Stimulated activated CD4-positive, alpha-beta T cell treated with anti-CD3 and anti-CD28 coated beads, TNF-alpha, amount 100 ng/mL, for 48 hours (primary cell): ENCODE data around the gene ZC3H12C.
"Not testable (repeated sequence)": the region's sequence is repeated elsewhere in the genome, so short reads cannot be mapped to it uniquely, and the experiment has no call there.

Source experiments
- DNase-seq, 3 donors: peaks; one replicate each; pipeline ENCODE4 v3.0.0-alpha.2; 2020; ENCODE audit warnings: low read depth in 3 of 3

ZC3H12C gene

DNA sequence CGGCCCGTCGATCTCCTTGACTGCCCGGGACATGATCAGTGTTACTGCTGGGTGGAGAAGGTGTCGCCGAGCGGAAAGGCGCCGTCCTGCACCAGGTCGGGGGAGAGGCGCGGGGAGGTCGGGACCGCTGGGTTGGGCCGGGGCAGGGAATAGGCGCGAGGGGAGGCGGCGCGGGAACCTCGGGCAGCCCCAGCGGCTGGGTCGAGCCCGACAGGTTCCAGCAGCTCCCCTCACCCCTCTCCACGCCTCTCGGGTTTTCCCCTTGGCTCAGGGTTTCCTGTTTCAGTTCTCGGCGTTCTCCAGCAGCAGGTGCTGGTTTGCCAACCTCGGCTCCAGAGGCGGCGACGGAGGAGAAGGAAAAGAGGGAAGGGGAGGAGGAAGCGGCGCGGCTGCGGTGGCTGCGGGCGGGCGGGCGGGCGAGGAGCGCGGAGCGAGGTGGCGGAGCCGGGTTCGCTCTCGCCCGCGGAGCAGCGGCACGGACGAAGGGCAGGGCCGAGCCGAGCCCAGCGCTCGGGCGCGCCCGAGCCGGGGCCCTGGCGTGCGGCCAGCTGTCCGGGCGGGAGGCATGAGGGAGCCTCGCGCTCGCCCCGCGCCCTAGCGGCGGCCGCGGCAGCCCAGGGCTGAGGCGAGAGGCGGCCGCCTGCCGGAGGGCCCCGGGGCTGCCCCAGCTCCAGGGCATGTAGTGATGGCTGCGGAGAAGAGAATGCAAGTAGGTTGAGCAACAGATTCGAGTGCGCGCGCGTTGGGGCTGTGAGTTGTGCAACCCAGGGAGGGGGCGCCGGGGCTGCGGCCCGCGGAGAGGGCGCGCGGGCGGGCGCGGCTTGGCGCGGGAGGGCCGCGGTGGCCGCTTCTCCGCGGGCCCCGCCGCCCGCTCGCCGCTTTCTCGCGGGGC, at the start of gene ZC3H12C:
Gene ZC3H12C, plus strand, starts transcription at position 878 of the 892 bp plus-strand sequence. CDS start 20 bp downstream, outside the sequence.
- DNase-seq = peak in 2 of 3 donors; percentile 12 to 41

DNA sequence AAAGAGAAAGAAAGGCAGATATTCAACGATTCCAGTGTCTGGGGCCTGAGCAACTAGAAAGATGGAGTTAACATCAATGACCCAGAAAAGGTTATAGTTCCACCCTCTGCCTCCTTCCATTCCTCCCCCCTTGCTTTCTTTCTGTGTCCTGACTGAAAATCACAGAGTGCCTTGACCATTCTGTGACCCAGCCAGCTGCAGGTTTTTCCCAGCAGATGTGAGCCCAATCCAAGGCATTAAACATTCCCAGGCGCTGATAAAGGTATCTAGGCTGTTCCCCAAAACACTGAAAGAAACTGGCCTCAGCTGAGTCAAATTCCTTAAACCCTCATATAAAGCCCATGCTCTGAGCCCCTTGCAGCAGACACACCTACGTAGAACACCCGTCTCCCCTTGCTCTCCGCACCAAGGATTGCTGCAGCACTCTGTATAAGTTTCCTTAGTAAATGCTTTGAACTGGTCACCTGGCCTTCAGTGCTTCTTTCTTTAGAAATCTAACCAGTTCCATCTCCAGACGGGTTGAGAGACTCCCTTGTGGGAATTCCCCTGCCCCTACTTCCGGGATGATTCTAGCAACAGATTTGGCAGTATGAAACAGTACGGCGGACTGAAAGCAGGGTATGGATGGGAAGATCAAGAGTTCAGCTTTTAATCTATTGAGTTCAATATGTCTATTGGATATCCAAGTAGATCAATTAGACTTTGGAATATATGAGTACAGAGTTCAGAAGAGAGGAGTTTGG, 48.8 kb upstream of the ZC3H12C start:
- no peak for DNase-seq

- no peak for DNase-seq
Measured at GRCh38 chr11:110046775-110047380, 46.3 kb upstream of the ZC3H12C start.

GRCh38 chr11:110049501-110050200, 43.5 kb upstream of the ZC3H12C start:
- no peak for DNase-seq

GRCh38 chr11:110050201-110050506, 43.0 kb upstream of the ZC3H12C start:
- DNase-seq = no peak

- DNase-seq = no peak
Measured at GRCh38 chr11:110053848-110054414, 39.3 kb upstream of the ZC3H12C start.

DNA sequence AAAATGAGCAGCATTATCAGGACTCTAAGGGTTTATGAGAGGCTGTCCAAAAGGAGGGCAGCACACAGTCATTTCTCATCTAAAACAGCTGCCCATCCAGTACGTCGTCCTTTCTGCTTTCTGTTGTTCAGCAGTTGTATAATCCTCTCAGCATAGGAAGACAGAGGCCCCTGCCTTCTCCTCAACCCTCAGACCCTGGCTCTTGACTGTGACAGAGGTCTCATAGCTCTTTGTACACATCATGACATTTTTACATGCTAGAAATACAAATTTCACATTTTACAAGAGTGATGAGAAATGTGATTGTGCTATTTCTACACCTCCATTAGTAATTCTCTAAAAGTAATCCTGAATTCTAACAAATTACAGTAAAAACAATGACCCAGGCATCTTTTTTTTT, 36.2 kb upstream of the ZC3H12C start:
- no peak for DNase-seq

GRCh38 chr11:110059706-110060463, 33.3 kb upstream of the ZC3H12C start:
- no peak for DNase-seq

DNA sequence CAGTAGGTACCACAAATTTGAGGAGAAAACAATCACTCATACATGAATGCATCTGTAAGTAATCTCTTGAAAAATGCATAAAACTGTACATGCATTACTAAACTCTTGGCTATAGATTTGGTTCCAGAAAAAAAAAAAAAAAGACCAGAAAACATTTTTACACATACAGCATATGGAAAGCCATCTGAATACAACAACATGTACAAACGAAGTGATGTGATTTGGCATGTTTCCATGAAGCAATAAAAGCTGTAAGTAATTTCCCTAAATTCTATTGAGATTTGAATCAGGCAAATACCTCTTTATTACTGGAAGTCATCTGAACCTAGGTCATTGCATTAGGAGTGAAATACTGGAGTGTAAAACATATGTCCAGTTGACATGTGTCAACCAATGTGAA, 31.9 kb upstream of the ZC3H12C start:
- no peak for DNase-seq

- DNase-seq = no peak
Measured at GRCh38 chr11:110062247-110062646, 30.9 kb upstream of the ZC3H12C start.

DNA sequence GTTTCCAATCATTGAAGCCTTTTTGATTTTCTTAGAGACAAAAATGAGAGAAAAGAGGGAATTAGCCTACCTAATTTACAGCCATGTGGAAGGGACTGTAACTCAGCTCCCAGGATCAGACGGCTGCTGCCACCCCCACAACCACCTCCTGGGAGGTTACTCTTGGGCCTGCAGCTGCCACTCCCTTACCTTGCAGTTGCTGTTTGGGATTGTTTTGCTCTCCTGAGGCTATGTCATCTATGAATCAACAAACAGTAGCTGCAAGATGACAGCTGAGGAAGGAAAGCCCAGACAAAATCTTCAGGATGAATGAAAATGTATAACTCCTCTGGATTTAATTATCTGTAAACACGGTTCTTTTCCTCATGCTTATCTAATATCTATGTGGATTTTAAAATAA, 28.0 kb upstream of the ZC3H12C start:
- DNase-seq = no peak

DNA sequence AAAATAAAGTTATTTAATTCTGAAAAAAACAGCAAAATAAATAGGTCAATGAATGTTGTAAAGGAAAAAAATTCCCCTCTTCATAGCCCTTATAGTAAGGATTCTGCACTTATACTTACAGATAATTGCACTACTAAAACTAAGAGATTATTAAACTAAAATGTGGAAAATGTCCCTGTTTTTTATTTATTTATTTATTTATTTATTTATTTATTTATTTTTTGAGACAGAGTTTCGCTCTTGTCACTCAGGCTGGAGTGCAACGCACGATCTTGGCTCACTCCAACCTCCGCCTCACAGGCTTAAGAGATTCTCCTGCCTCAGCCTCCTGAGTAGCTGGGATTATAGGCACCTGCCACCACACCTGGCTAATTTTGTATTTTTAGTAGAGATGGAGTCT, 25.2 kb upstream of the ZC3H12C start:
- not testable (repeated sequence) for DNase-seq

DNA sequence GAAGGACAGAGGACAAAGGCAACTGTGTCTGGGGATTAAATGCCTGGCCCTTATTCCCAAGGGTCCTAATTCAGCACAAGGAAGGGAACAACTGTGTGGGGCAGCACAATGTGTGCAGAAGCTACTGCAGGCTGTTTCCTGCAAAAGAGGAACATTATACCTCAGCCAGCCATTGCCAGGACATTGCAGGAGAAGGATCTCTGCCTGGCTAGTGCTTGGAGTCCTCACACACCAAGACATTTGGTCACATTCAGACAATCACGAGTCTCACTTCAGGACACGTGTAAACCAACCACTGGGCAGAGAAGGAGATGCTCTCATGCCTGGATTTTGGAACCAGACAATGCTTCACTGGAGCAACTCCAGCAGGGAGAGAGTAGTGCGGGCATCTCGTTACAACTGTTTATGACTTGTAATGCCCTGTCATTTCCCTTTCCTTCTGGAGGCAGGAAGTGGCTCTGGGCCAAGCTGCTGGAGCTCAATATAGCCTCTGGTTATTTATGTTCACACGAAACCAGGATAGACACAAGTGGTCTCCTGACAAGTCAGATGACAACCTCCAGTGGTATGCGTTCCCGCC, 23.9 kb upstream of the ZC3H12C start:
- no peak for DNase-seq

- no peak for DNase-seq
Measured at GRCh38 chr11:110070176-110070575, 23.0 kb upstream of the ZC3H12C start.

GRCh38 chr11:110071197-110071596, 22.0 kb upstream of the ZC3H12C start:
- DNase-seq = no peak

DNA sequence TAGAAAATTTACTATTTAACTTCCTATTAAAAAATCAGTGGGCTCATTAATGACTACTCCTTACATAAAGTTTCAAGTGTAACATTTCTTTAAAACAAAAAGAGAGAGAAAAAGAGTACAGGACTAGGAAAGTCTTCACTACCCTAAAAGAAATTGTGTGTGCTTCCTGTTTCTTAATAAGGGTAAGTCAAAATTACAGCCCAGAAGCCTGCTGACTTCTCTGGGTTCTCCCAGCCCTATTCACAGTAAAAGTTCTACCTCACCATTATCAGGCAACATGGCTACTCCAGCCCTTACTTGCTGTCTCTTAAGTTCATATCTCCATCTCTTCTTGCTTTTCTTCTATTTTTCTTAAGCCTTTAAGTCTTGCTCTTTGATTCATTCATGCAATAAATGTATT, 20.3 kb upstream of the ZC3H12C start:
- no peak for DNase-seq

DNA sequence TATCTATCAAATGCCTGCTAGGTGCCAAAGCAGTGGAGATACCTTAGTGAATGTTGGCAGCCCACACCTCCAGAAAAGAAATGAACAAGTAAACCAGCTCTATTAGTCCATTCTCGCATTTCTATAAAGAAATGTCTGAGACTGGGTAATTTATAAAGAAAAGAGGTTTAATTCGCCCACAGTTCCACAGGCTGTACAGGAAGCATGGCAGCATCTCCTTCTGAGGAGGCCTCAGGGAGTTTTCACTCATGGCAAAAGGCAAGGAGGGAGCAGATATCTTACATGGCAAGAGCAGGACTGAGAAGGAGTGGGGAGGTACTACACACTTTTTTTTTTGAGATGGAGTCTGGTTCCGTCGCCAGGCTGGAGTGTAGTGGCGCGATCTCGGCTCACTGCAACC, 18.7 kb upstream of the ZC3H12C start:
- DNase-seq = no peak

- no peak for DNase-seq
Measured at GRCh38 chr11:110075105-110075846, 17.9 kb upstream of the ZC3H12C start.

- DNase-seq = no peak
Measured at GRCh38 chr11:110075847-110076208, 17.4 kb upstream of the ZC3H12C start.

DNA sequence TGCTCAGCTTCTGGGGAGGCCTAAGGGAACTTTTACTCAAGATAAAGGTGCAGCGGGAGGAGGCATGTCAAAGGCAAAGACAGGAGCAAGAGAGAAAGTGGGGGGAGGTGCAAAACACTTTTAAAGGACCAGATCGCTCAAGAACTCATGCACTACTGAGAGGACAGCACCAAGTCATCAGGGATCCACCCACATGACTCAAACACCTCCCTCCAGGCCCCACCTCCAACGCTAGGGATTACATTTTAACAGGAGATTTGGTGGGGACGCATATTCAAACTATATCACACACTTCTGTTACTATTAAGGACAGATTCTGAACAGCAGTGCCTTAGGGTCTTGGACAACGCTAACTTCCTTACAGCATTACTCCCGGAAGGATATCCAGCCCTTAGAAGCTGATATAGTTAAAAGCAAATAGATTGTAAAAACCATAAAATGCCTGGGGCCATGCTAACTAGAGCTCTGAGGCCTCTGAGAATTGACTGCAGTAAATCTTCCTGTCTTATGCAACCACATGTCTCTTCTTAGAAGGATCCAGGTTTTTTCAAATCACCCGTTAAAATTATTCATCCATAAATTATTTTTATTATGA, 16.7 kb upstream of the ZC3H12C start:
- no peak for DNase-seq
